NT2/D1 (cell line): ENCODE results near the gene LAMTOR5.

Source experiments
- SUZ12 ChIP-seq: IDR thresholded peaks from 2 replicates; pipeline ENCODE4 v1.6.1; 2011; ENCODE audit not compliant: insufficient read length, insufficient read depth; ENCODE audit errors: extremely low read depth
- YY1 ChIP-seq: IDR thresholded peaks from 2 replicates; pipeline ENCODE4 v1.6.1; 2011; ENCODE audit not compliant: insufficient read length, insufficient read depth
- ZNF274 ChIP-seq: IDR thresholded peaks from 2 replicates; pipeline ENCODE4 v1.6.1; 2011; ENCODE audit warnings: mild to moderate bottlenecking, low read depth, low read length

DNA sequence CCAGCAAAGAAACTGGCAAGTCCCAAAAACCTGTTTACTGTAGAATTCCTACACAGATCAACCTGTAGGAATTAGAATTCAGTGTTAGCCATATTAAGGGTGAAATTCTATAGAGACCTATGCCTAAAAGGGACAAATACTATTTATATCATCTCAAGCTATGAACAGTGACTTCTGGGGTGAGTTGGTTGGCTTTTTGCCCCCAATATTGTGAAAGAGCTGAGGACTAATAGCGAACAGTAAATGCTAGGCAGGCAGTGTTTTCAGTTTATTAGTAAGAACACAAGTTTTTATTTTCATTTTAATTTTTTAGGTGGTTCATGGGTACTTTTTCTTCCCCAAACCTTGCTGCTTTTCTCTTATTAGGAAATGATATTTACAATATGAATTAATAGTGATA, 32.0 kb downstream of the LAMTOR5 start:
- TF ChIP-seq YY1: no peak
- no peak for TF ChIP-seq SUZ12
- TF ChIP-seq ZNF274: no peak
